Measurements from ENCODE around the gene ADGRG2. TPM values are rescaled to one million over a fixed set of nuclear protein-coding genes. Genes with fewer than 3 reads are reported as not detected.

ADGRG2 gene
- polyA plus RNA-seq, 1 donor from 2014 or later = 0.05 TPM

- no peak overlapping the region for H3K4me2 ChIP-seq (ENCODE audit: low read length)
- no peak overlapping the region for H3K4me3 ChIP-seq (ENCODE audit: low read length)
- H3K79me2 ChIP-seq (replicated peaks; ENCODE audit: insufficient read depth, low read length) = no peaks in the 10 kb centered on the region
- no peak overlapping the region for H3K27ac ChIP-seq (ENCODE audit: low read length)
- no peaks in the 10 kb centered on the region for H3K27me3 ChIP-seq (ENCODE audit: insufficient read depth, low read depth, low read length)
- no peak for TF ChIP-seq TAF1 (IDR thresholded peaks at IDR 0.05; ENCODE audit: low read depth)
- no peak for TF ChIP-seq RAD21 (conservative IDR thresholded peaks at IDR 0.05)
- no peak for TF ChIP-seq MXI1 (conservative IDR thresholded peaks at IDR 0.05; ENCODE audit: poor library complexity, severe bottlenecking)
- TF ChIP-seq EP300 (conservative IDR thresholded peaks at IDR 0.05; ENCODE audit: poor library complexity, severe bottlenecking) = no peak
- TF ChIP-seq POLR2AphosphoS5 (IDR thresholded peaks at IDR 0.05) = no peak
- TF ChIP-seq EZH2 (IDR thresholded peaks at IDR 0.05; ENCODE audit: borderline replicate concordance, insufficient read depth, low read length, poor library complexity, severe bottlenecking) = no peak
- TF ChIP-seq SMC3 (conservative IDR thresholded peaks at IDR 0.05; ENCODE audit: poor library complexity) = no peak
- TF ChIP-seq, protein P1, sequence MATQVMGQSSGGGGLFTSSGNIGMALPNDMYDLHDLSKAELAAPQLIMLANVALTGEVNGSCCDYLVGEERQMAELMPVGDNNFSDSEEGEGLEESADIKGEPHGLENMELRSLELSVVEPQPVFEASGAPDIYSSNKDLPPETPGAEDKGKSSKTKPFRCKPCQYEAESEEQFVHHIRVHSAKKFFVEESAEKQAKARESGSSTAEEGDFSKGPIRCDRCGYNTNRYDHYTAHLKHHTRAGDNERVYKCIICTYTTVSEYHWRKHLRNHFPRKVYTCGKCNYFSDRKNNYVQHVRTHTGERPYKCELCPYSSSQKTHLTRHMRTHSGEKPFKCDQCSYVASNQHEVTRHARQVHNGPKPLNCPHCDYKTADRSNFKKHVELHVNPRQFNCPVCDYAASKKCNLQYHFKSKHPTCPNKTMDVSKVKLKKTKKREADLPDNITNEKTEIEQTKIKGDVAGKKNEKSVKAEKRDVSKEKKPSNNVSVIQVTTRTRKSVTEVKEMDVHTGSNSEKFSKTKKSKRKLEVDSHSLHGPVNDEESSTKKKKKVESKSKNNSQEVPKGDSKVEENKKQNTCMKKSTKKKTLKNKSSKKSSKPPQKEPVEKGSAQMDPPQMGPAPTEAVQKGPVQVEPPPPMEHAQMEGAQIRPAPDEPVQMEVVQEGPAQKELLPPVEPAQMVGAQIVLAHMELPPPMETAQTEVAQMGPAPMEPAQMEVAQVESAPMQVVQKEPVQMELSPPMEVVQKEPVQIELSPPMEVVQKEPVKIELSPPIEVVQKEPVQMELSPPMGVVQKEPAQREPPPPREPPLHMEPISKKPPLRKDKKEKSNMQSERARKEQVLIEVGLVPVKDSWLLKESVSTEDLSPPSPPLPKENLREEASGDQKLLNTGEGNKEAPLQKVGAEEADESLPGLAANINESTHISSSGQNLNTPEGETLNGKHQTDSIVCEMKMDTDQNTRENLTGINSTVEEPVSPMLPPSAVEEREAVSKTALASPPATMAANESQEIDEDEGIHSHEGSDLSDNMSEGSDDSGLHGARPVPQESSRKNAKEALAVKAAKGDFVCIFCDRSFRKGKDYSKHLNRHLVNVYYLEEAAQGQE (IDR thresholded peaks at IDR 0.05; ENCODE audit: borderline replicate concordance) = no peak
- TF ChIP-seq, protein P2, sequence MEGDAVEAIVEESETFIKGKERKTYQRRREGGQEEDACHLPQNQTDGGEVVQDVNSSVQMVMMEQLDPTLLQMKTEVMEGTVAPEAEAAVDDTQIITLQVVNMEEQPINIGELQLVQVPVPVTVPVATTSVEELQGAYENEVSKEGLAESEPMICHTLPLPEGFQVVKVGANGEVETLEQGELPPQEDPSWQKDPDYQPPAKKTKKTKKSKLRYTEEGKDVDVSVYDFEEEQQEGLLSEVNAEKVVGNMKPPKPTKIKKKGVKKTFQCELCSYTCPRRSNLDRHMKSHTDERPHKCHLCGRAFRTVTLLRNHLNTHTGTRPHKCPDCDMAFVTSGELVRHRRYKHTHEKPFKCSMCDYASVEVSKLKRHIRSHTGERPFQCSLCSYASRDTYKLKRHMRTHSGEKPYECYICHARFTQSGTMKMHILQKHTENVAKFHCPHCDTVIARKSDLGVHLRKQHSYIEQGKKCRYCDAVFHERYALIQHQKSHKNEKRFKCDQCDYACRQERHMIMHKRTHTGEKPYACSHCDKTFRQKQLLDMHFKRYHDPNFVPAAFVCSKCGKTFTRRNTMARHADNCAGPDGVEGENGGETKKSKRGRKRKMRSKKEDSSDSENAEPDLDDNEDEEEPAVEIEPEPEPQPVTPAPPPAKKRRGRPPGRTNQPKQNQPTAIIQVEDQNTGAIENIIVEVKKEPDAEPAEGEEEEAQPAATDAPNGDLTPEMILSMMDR (IDR thresholded peaks at IDR 0.05; ENCODE audit: poor library complexity, severe bottlenecking) = no peak
- H3K9me3 ChIP-seq (ENCODE audit: low read length) = no peaks in the 10 kb centered on the region
- no peaks in the 10 kb centered on the region for H3K9me2 ChIP-seq (ENCODE audit: insufficient read depth, low read length)
- no peaks in the 10 kb centered on the region for H3F3A ChIP-seq (ENCODE audit: insufficient read depth, low read length, poor library complexity, severe bottlenecking)
- H2AFZ ChIP-seq (ENCODE audit: low read depth, low read length) = no peak overlapping the region
- no peak overlapping the region for H3K9ac ChIP-seq (ENCODE audit: low read length)
- H3K36me3 ChIP-seq (ENCODE audit: insufficient read depth, low read length) = no peaks in the 10 kb centered on the region
- no peaks in the 10 kb centered on the region for H4K20me1 ChIP-seq (ENCODE audit: insufficient read depth)
These were observed 59.2 kb downstream of the ADGRG2 start for GRCh38 chrX:19063030-19063429.

DNA sequence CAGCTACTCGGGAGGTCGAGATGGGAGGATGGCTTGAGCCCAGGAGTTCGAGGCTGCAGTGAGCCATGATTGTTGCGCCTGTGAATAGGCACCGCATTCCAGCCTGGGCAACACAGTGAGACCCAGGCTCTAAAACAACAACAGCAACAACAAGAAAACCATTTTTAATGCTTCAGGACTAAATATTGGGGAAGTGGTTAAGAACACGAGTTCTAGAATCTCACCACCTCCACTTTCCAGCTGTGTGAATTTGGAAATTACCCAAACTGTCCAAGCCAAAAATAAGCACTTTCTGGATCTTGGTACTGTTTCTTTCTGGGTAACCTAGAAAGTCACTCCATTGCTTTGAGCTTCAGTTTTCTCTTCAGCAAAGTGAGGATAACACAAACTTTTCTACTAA, 63.2 kb downstream of the ADGRG2 start:
- no peak overlapping the region for H2AFZ ChIP-seq (ENCODE audit: low read depth, low read length)
- H3K79me2 ChIP-seq (replicated peaks; ENCODE audit: insufficient read depth, low read length) = no peaks in the 10 kb centered on the region
- H3K9ac ChIP-seq (ENCODE audit: low read length) = no peak overlapping the region
- H3K27me3 ChIP-seq (ENCODE audit: insufficient read depth, low read depth, low read length) = no peaks in the 10 kb centered on the region
- H3K9me2 ChIP-seq (ENCODE audit: insufficient read depth, low read length) = no peaks in the 10 kb centered on the region
- no peaks in the 10 kb centered on the region for H3K9me3 ChIP-seq (ENCODE audit: low read length)
- no peak overlapping the region for H3K4me3 ChIP-seq (ENCODE audit: low read length)
- TF ChIP-seq POLR2AphosphoS5 (IDR thresholded peaks at IDR 0.05) (no peak), TAF1 (IDR thresholded peaks at IDR 0.05; ENCODE audit: low read depth) (no peak), EZH2 (IDR thresholded peaks at IDR 0.05; ENCODE audit: borderline replicate concordance, insufficient read depth, low read length, poor library complexity, severe bottlenecking) (no peak), MXI1 (conservative IDR thresholded peaks at IDR 0.05; ENCODE audit: poor library complexity, severe bottlenecking) (no peak), EP300 (conservative IDR thresholded peaks at IDR 0.05; ENCODE audit: poor library complexity, severe bottlenecking) (no peak), SMC3 (conservative IDR thresholded peaks at IDR 0.05; ENCODE audit: poor library complexity) (no peak), RAD21 (conservative IDR thresholded peaks at IDR 0.05) (no peak)
- TF ChIP-seq, protein P2 (IDR thresholded peaks at IDR 0.05; ENCODE audit: poor library complexity, severe bottlenecking) = no peak
- TF ChIP-seq, protein P1 (IDR thresholded peaks at IDR 0.05; ENCODE audit: borderline replicate concordance) = no peak
- H3K27ac ChIP-seq (ENCODE audit: low read length) = no peak overlapping the region
- H4K20me1 ChIP-seq (ENCODE audit: insufficient read depth) = no peaks in the 10 kb centered on the region
- H3K36me3 ChIP-seq (ENCODE audit: insufficient read depth, low read length) = no peaks in the 10 kb centered on the region
- H3F3A ChIP-seq (ENCODE audit: insufficient read depth, low read length, poor library complexity, severe bottlenecking) = no peaks in the 10 kb centered on the region
- no peak overlapping the region for H3K4me2 ChIP-seq (ENCODE audit: low read length)
